Measurements from ENCODE around the gene GGTLC3.
"Not testable (repeated sequence)": the region's sequence is repeated elsewhere in the genome, so short reads cannot be mapped to it uniquely, and the experiment has no call there.

The GGTLC3 gene

GRCh38 chr22:18549458-18550179 is 31.7 kb upstream of the GGTLC3 start:
- not testable (repeated sequence) for H3K14ac ChIP-seq (ENCODE audit: low read length); H2AK5ac ChIP-seq (ENCODE audit: low read depth, low read length); H2BK12ac ChIP-seq (ENCODE audit: low read length); H2BK15ac ChIP-seq (ENCODE audit: low read length); H3K18ac ChIP-seq (ENCODE audit: low read length); H3K4me2 ChIP-seq (ENCODE audit: insufficient read depth, low read length, poor library complexity, severe bottlenecking); H3K4me1 ChIP-seq (ENCODE audit: control insufficient read depth in 2 of 2, insufficient read depth in 1 of 2, low read depth in 1 of 2, low read length in 2 of 2); H3K27ac ChIP-seq (replicated peaks; ENCODE audit: low read length); H2BK120ac ChIP-seq (ENCODE audit: low read depth, low read length); H4K91ac ChIP-seq (ENCODE audit: low read depth, low read length, poor library complexity); H3K4me3 ChIP-seq (ENCODE audit: low read length in 2 of 2); H3K9me3 ChIP-seq (replicated peaks in 1 of 2; ENCODE audit: control insufficient read depth in 2 of 2, insufficient read depth in 1 of 2, low read depth in 1 of 2, low read length in 2 of 2); H3K79me1 ChIP-seq (ENCODE audit: low read depth, low read length); H3K36me3 ChIP-seq (replicated peaks in 1 of 2; ENCODE audit: control insufficient read depth in 2 of 2, insufficient read depth in 2 of 2, low read length in 2 of 2); H3K9ac ChIP-seq (ENCODE audit: low read depth, low read length, poor library complexity); H3K27me3 ChIP-seq (ENCODE audit: control insufficient read depth in 3 of 3, insufficient read depth in 3 of 3, low read depth in 1 of 3, low read length in 3 of 3); H2AFZ ChIP-seq (ENCODE audit: low read length); H2BK5ac ChIP-seq (ENCODE audit: low read length); DNase-seq (ENCODE audit: low spot score); H3K4ac ChIP-seq (ENCODE audit: low read length); H4K8ac ChIP-seq (ENCODE audit: low read depth, low read length); H3K23ac ChIP-seq (ENCODE audit: low read depth, low read length, poor library complexity)
- no CpG with 5 or more reads among the region's 13 CpGs for WGBS, 2 donors (ENCODE audit: extremely low coverage in 2 of 2, insufficient read length in 2 of 2, insufficient replicate concordance in 1 of 2)

- not testable (repeated sequence) for DNase-seq (ENCODE audit: low spot score); H3K4me3 ChIP-seq (ENCODE audit: low read length in 2 of 2); H3K14ac ChIP-seq (ENCODE audit: low read length); H2AK5ac ChIP-seq (ENCODE audit: low read depth, low read length); H2AFZ ChIP-seq (ENCODE audit: low read length); H2BK15ac ChIP-seq (ENCODE audit: low read length); H4K8ac ChIP-seq (ENCODE audit: low read depth, low read length); H3K4me2 ChIP-seq (ENCODE audit: insufficient read depth, low read length, poor library complexity, severe bottlenecking); H3K18ac ChIP-seq (ENCODE audit: low read length); H2BK12ac ChIP-seq (ENCODE audit: low read length); H3K27me3 ChIP-seq (ENCODE audit: control insufficient read depth in 3 of 3, insufficient read depth in 3 of 3, low read depth in 1 of 3, low read length in 3 of 3); H4K91ac ChIP-seq (ENCODE audit: low read depth, low read length, poor library complexity); H3K36me3 ChIP-seq (replicated peaks in 1 of 2; ENCODE audit: control insufficient read depth in 2 of 2, insufficient read depth in 2 of 2, low read length in 2 of 2); H2BK120ac ChIP-seq (ENCODE audit: low read depth, low read length); H2BK5ac ChIP-seq (ENCODE audit: low read length); H3K4ac ChIP-seq (ENCODE audit: low read length); H3K9me3 ChIP-seq (replicated peaks in 1 of 2; ENCODE audit: control insufficient read depth in 2 of 2, insufficient read depth in 1 of 2, low read depth in 1 of 2, low read length in 2 of 2); H3K9ac ChIP-seq (ENCODE audit: low read depth, low read length, poor library complexity); H3K4me1 ChIP-seq (ENCODE audit: control insufficient read depth in 2 of 2, insufficient read depth in 1 of 2, low read depth in 1 of 2, low read length in 2 of 2); H3K27ac ChIP-seq (replicated peaks; ENCODE audit: low read length); H3K79me1 ChIP-seq (ENCODE audit: low read depth, low read length); H3K23ac ChIP-seq (ENCODE audit: low read depth, low read length, poor library complexity)
- WGBS, 2 donors (ENCODE audit: extremely low coverage in 2 of 2, insufficient read length in 2 of 2, insufficient replicate concordance in 1 of 2): no CpG with 5 or more reads among the region's 13 CpGs
These were observed 26.7 kb upstream of the GGTLC3 start for GRCh38 chr22:18544615-18545014.

- H2AK5ac ChIP-seq (ENCODE audit: low read depth, low read length); H3K4me2 ChIP-seq (ENCODE audit: insufficient read depth, low read length, poor library complexity, severe bottlenecking); DNase-seq (ENCODE audit: low spot score); H3K79me1 ChIP-seq (ENCODE audit: low read depth, low read length); H3K9ac ChIP-seq (ENCODE audit: low read depth, low read length, poor library complexity); H3K18ac ChIP-seq (ENCODE audit: low read length); H3K23ac ChIP-seq (ENCODE audit: low read depth, low read length, poor library complexity); H3K27me3 ChIP-seq (ENCODE audit: control insufficient read depth in 3 of 3, insufficient read depth in 3 of 3, low read depth in 1 of 3, low read length in 3 of 3); H2BK120ac ChIP-seq (ENCODE audit: low read depth, low read length); H3K14ac ChIP-seq (ENCODE audit: low read length); H3K36me3 ChIP-seq (replicated peaks in 1 of 2; ENCODE audit: control insufficient read depth in 2 of 2, insufficient read depth in 2 of 2, low read length in 2 of 2); H3K9me3 ChIP-seq (replicated peaks in 1 of 2; ENCODE audit: control insufficient read depth in 2 of 2, insufficient read depth in 1 of 2, low read depth in 1 of 2, low read length in 2 of 2); H3K4me3 ChIP-seq (ENCODE audit: low read length in 2 of 2); H2BK5ac ChIP-seq (ENCODE audit: low read length); H3K4me1 ChIP-seq (ENCODE audit: control insufficient read depth in 2 of 2, insufficient read depth in 1 of 2, low read depth in 1 of 2, low read length in 2 of 2); H2AFZ ChIP-seq (ENCODE audit: low read length); H2BK15ac ChIP-seq (ENCODE audit: low read length); H4K8ac ChIP-seq (ENCODE audit: low read depth, low read length); H3K27ac ChIP-seq (replicated peaks; ENCODE audit: low read length); H4K91ac ChIP-seq (ENCODE audit: low read depth, low read length, poor library complexity); H3K4ac ChIP-seq (ENCODE audit: low read length); H2BK12ac ChIP-seq (ENCODE audit: low read length): not testable (repeated sequence)
- WGBS, 2 donors (ENCODE audit: extremely low coverage in 2 of 2, insufficient read length in 2 of 2, insufficient replicate concordance in 1 of 2): no CpG with 5 or more reads among the region's 11 CpGs
These were observed 25.4 kb upstream of the GGTLC3 start for GRCh38 chr22:18543400-18543799.

GRCh38 chr22:18539994-18540393 is 22.0 kb upstream of the GGTLC3 start:
- not testable (repeated sequence) for H3K79me1 ChIP-seq (ENCODE audit: low read depth, low read length); H3K4me1 ChIP-seq (ENCODE audit: control insufficient read depth in 2 of 2, insufficient read depth in 1 of 2, low read depth in 1 of 2, low read length in 2 of 2); DNase-seq (ENCODE audit: low spot score); H3K27me3 ChIP-seq (ENCODE audit: control insufficient read depth in 3 of 3, insufficient read depth in 3 of 3, low read depth in 1 of 3, low read length in 3 of 3); H3K9ac ChIP-seq (ENCODE audit: low read depth, low read length, poor library complexity); H4K8ac ChIP-seq (ENCODE audit: low read depth, low read length); H2BK5ac ChIP-seq (ENCODE audit: low read length); H3K27ac ChIP-seq (replicated peaks; ENCODE audit: low read length); H4K91ac ChIP-seq (ENCODE audit: low read depth, low read length, poor library complexity); H2BK12ac ChIP-seq (ENCODE audit: low read length); H2BK15ac ChIP-seq (ENCODE audit: low read length); H3K9me3 ChIP-seq (replicated peaks in 1 of 2; ENCODE audit: control insufficient read depth in 2 of 2, insufficient read depth in 1 of 2, low read depth in 1 of 2, low read length in 2 of 2); H3K23ac ChIP-seq (ENCODE audit: low read depth, low read length, poor library complexity); H2AFZ ChIP-seq (ENCODE audit: low read length); H3K14ac ChIP-seq (ENCODE audit: low read length); H3K4me3 ChIP-seq (ENCODE audit: low read length in 2 of 2); H3K36me3 ChIP-seq (replicated peaks in 1 of 2; ENCODE audit: control insufficient read depth in 2 of 2, insufficient read depth in 2 of 2, low read length in 2 of 2); H2AK5ac ChIP-seq (ENCODE audit: low read depth, low read length); H2BK120ac ChIP-seq (ENCODE audit: low read depth, low read length); H3K4me2 ChIP-seq (ENCODE audit: insufficient read depth, low read length, poor library complexity, severe bottlenecking); H3K4ac ChIP-seq (ENCODE audit: low read length); H3K18ac ChIP-seq (ENCODE audit: low read length)
- no CpG with 5 or more reads among the region's 6 CpGs for WGBS, 2 donors (ENCODE audit: extremely low coverage in 2 of 2, insufficient read length in 2 of 2, insufficient replicate concordance in 1 of 2)

Measured in neuronal stem cell (in vitro differentiated cells).